Upper lobe of left lung (tissue), 4 donors: ENCODE measurements around the gene SUPT5H.
"Not testable (repeated sequence)": the region's sequence is repeated elsewhere in the genome, so short reads cannot be mapped to it uniquely, and the experiment has no call there.

Experiments used
- CTCF ChIP-seq, 6 experiments: fragments of 450-650 bp in 4 of 6; fragments of 200-600 bp in 2 of 6; sonication (generic) in 2 of 6; IDR thresholded peaks; one replicate each; pipeline ENCODE4 v1.5.1; 2016 to 2019; ENCODE audit warnings: antibody characterized with exemption in 6 of 6
- POLR2AphosphoS5 ChIP-seq, 2 donors: sonication (generic); formaldehyde crosslinking; IDR thresholded peaks; one replicate each; pipeline ENCODE4 v1.5.1; 2017; ENCODE audit warnings: antibody characterized with exemption in 2 of 2

- not testable (repeated sequence) for TF ChIP-seq CTCF, POLR2AphosphoS5 (IDR thresholded peaks at IDR 0.05)
Measured at GRCh38 chr19:39451257-39451656, 5.9 kb downstream of the SUPT5H start.
